K562 (cell line): ENCODE data around the gene PPFIA3. TPM values are rescaled to one million over a fixed set of nuclear protein-coding genes. Genes with fewer than 3 reads are reported as not detected.
A peak's percentile ranks its signal among the peaks of the same experiment; 100 is the strongest.

Experiments used
- ELF2 ChIP-seq: fragments of 250-450 bp; sonication (Bioruptor Pico); IDR thresholded peaks from 2 replicates; pipeline ENCODE4 v1.5.0; 2021; ENCODE audit warnings: mild to moderate bottlenecking
- GATAD2A ChIP-seq: fragments of 450-650 bp; IDR thresholded peaks from 2 replicates; pipeline ENCODE4 v1.6.1; 2017
- HOXB6 ChIP-seq: fragments of 250-450 bp; sonication (Bioruptor Pico); IDR thresholded peaks from 2 replicates; pipeline ENCODE4 v1.5.1; 2022; ENCODE audit warnings: mild to moderate bottlenecking, borderline replicate concordance
- KLF16 ChIP-seq: IDR thresholded peaks from 2 replicates; pipeline ENCODE4 v1.6.1; 2016; ENCODE audit warnings: antibody characterized with exemption
- RBM15 ChIP-seq: fragments of 200-400 bp; formaldehyde crosslinking; IDR thresholded peaks from 2 replicates; pipeline ENCODE4 v1.6.1; 2018; ENCODE audit warnings: mild to moderate bottlenecking, low read length, moderate library complexity; ENCODE audit not compliant: insufficient read depth
- SRSF7 ChIP-seq: fragments of 200-400 bp; formaldehyde crosslinking; optimal IDR thresholded peaks from 2 replicates; pipeline ENCODE3; 2017; ENCODE audit warnings: mild to moderate bottlenecking, low read depth, low read length
- ZBTB17 ChIP-seq: fragments of 450-650 bp; formaldehyde crosslinking; IDR thresholded peaks from 2 replicates; pipeline ENCODE4 v1.4.0; 2020; ENCODE audit warnings: mild to moderate bottlenecking
- polyA plus RNA-seq, 8 experiments: library from polyadenylated mRNA; depleted of rRNA in 4 of 8; stranded (reverse) in 5 of 8; unstranded in 3 of 8; fragments of >200 nt; fragmentation: Nextera tagmentation in 2 of 8; fragmentation: Illumina TruSeq in 1 of 8; extraction: Ambion mirVana in 2 of 8; extraction: Trizol in 1 of 8; gene quantifications; 2 replicates each; pipeline versions ENCODE4 v1.2.1 to v1.2.3, GENCODE V29; 2011 to 2014; ENCODE audit warnings: inconsistent platforms in 1 of 8, missing spikeins in 1 of 8
- total RNA-seq, 7 experiments: library from RNA; depleted of rRNA in 6 of 7; stranded (reverse); fragments of >200 nt in 6 of 7; fragmentation: Illumina TruSeq in 2 of 7; extraction: Trizol in 2 of 7; gene quantifications; 2 replicates each; pipeline versions ENCODE4 v1.2.1 to v1.2.3, GENCODE V29; 2011 to 2021; ENCODE audit warnings: low replicate concordance in 1 of 7
- TF ChIP-seq, protein P1 (sequence below): sonication (generic); formaldehyde crosslinking; IDR thresholded peaks from 2 replicates; pipeline ENCODE4 v1.8.0; 2023; ENCODE audit warnings: missing genetic modification reagents, mild to moderate bottlenecking, borderline replicate concordance
- TF ChIP-seq, protein P2 (sequence below): fragments of 250-450 bp; sonication (Bioruptor Pico); IDR thresholded peaks from 2 replicates; pipeline ENCODE4 v1.5.0; 2021; ENCODE audit warnings: mild to moderate bottlenecking, moderate library complexity
- TF ChIP-seq, protein P3 (sequence below): sonication (generic); formaldehyde crosslinking; IDR thresholded peaks from 2 replicates; pipeline ENCODE4 v1.8.0; 2022; ENCODE audit warnings: mild to moderate bottlenecking, missing genetic modification reagents
- TF ChIP-seq, protein P4 (sequence below): fragments of 450-650 bp; conservative IDR thresholded peaks from 2 replicates; pipeline ENCODE4 v1.6.1; 2016; ENCODE audit warnings: missing genetic modification characterization, low read depth, mild to moderate bottlenecking, control low read depth, missing compliant biosample characterization
- TF ChIP-seq, protein P5 (sequence below): sonication (generic); formaldehyde crosslinking; IDR thresholded peaks from 2 replicates; pipeline ENCODE4 v1.4.0; 2020; ENCODE audit warnings: mild to moderate bottlenecking, missing genetic modification reagents

Gene PPFIA3
- total and polyA plus RNA-seq, 9 of the 15 experiments (the other 6 are each of a cell fraction or from before 2014, with no cell fraction given), result 0.10 to 53.0 (median 17.6) TPM

DNA sequence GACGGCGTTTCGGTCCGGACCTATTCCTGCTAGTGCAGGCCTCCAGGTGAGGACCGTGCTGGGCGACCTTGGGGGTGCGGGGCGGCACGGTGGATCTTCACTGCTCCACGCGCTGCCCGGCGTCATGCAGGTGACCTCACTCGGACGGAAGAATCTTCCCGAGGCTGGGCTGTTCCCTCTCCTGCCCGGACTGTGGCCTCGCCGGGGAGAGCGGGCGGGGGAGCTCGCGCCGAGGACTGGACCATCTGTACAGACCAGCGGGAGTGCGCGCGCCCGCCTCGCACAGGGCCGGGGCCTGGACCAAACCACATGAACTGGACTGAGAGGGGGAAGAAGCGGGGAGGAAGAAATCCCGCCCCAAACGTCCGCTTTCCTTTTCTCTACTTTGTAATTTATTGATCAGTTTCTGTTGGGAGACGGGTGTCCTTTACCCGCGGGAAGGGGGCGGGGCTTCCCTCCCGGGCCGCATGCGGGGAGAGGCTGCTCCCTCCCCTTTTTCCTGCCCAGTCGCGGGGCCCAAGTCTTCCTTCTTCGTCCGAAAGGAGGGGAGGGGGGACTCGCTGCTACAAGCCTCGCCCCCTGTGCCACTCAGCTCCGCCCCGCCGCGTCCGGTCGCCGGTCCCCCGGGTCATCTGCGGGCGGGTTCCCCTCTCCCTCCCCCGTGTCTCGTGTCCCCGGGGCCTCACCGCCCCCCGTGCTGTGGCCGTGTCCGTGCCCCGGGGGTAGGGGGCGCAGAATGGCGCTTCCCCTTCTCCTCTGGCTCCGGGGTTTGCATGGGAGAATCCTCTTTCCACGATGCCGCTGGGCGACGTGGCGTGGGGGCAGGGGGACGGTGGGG, 31.0 kb downstream of the PPFIA3 start (continued):
- TF ChIP-seq, protein P1, sequence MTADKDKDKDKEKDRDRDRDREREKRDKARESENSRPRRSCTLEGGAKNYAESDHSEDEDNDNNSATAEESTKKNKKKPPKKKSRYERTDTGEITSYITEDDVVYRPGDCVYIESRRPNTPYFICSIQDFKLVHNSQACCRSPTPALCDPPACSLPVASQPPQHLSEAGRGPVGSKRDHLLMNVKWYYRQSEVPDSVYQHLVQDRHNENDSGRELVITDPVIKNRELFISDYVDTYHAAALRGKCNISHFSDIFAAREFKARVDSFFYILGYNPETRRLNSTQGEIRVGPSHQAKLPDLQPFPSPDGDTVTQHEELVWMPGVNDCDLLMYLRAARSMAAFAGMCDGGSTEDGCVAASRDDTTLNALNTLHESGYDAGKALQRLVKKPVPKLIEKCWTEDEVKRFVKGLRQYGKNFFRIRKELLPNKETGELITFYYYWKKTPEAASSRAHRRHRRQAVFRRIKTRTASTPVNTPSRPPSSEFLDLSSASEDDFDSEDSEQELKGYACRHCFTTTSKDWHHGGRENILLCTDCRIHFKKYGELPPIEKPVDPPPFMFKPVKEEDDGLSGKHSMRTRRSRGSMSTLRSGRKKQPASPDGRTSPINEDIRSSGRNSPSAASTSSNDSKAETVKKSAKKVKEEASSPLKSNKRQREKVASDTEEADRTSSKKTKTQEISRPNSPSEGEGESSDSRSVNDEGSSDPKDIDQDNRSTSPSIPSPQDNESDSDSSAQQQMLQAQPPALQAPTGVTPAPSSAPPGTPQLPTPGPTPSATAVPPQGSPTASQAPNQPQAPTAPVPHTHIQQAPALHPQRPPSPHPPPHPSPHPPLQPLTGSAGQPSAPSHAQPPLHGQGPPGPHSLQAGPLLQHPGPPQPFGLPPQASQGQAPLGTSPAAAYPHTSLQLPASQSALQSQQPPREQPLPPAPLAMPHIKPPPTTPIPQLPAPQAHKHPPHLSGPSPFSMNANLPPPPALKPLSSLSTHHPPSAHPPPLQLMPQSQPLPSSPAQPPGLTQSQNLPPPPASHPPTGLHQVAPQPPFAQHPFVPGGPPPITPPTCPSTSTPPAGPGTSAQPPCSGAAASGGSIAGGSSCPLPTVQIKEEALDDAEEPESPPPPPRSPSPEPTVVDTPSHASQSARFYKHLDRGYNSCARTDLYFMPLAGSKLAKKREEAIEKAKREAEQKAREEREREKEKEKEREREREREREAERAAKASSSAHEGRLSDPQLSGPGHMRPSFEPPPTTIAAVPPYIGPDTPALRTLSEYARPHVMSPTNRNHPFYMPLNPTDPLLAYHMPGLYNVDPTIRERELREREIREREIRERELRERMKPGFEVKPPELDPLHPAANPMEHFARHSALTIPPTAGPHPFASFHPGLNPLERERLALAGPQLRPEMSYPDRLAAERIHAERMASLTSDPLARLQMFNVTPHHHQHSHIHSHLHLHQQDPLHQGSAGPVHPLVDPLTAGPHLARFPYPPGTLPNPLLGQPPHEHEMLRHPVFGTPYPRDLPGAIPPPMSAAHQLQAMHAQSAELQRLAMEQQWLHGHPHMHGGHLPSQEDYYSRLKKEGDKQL, result no peak
- no peak for TF ChIP-seq ZBTB17
- no peak for TF ChIP-seq KLF16
- TF ChIP-seq ELF2, result no peak
- peak; percentile 88; the same call in 1 of the 2 replicates for TF ChIP-seq GATAD2A
- TF ChIP-seq, protein P2, sequence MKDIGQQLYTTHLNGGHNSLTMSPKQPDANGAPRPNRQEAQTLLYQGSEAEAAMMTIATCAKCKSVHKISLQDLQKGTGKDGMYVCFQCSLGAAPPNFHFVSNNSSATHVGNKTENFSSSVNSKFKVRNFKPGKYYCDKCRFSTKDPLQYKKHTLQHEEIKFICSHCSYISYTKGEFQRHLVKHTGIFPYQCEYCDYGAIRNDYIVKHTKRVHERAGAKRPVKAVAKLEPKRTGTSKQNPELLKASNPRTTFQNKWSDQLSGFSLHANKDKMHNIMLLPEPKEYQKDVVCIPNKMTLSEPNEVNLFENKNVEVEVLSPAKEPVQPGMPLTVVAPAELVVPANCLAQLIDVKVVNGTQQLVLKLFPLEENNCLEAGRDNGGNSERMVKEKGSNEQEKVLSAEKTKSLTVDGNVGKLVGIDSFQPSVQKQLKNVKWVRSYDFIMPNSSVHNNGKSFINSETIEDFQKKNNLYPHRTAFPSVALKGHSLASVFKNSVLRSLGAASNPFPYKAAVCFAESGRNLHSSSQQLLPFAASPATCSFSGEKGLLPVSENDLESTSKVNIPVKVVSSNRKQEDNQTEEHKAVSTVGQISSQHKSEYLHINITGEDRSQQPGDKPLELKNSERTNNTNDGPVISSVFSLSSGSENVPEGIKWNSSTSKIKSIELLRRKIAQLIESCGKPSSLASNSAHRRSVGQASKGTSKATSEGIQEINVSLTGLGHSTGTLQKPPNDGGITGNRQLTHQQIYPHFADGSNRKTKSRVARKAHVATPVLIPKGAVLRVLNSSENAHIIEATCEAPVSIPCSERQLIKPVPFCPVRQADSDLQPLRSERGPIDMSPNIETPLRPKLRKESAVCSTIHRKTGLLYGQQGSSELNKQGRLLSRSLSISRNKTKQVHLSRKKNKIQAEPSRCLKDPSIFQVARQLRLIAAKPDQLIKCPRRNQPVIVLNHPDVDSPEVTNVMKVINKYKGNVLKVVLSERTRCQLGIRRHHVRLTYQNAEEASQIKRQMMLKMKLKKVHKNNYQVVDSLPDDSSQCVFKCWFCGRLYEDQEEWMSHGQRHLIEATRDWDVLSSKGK (CRISPR knock-in tag), result no peak
- TF ChIP-seq, protein P3, sequence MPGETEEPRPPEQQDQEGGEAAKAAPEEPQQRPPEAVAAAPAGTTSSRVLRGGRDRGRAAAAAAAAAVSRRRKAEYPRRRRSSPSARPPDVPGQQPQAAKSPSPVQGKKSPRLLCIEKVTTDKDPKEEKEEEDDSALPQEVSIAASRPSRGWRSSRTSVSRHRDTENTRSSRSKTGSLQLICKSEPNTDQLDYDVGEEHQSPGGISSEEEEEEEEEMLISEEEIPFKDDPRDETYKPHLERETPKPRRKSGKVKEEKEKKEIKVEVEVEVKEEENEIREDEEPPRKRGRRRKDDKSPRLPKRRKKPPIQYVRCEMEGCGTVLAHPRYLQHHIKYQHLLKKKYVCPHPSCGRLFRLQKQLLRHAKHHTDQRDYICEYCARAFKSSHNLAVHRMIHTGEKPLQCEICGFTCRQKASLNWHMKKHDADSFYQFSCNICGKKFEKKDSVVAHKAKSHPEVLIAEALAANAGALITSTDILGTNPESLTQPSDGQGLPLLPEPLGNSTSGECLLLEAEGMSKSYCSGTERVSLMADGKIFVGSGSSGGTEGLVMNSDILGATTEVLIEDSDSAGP (CRISPR knock-in tag), result peak; percentile 57; the same call in 1 of the 2 replicates
- no peak for TF ChIP-seq HOXB6 (CRISPR knock-in tag)
- TF ChIP-seq RBM15, result no peak
- TF ChIP-seq, protein P4, sequence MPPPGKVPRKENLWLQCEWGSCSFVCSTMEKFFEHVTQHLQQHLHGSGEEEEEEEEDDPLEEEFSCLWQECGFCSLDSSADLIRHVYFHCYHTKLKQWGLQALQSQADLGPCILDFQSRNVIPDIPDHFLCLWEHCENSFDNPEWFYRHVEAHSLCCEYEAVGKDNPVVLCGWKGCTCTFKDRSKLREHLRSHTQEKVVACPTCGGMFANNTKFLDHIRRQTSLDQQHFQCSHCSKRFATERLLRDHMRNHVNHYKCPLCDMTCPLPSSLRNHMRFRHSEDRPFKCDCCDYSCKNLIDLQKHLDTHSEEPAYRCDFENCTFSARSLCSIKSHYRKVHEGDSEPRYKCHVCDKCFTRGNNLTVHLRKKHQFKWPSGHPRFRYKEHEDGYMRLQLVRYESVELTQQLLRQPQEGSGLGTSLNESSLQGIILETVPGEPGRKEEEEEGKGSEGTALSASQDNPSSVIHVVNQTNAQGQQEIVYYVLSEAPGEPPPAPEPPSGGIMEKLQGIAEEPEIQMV, result no peak
- TF ChIP-seq, protein P5, sequence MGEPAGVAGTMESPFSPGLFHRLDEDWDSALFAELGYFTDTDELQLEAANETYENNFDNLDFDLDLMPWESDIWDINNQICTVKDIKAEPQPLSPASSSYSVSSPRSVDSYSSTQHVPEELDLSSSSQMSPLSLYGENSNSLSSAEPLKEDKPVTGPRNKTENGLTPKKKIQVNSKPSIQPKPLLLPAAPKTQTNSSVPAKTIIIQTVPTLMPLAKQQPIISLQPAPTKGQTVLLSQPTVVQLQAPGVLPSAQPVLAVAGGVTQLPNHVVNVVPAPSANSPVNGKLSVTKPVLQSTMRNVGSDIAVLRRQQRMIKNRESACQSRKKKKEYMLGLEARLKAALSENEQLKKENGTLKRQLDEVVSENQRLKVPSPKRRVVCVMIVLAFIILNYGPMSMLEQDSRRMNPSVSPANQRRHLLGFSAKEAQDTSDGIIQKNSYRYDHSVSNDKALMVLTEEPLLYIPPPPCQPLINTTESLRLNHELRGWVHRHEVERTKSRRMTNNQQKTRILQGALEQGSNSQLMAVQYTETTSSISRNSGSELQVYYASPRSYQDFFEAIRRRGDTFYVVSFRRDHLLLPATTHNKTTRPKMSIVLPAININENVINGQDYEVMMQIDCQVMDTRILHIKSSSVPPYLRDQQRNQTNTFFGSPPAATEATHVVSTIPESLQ (CRISPR knock-in tag), result no peak
- TF ChIP-seq SRSF7, result no peak
